GM21447 (cell line): ENCODE results near the gene ELP1.

Source experiments
- ATAC-seq: cut with Tn5 transposase; IDR thresholded peaks from one replicate; pipeline ENCODE4 v1.9.1; 2021; ENCODE audit not compliant: unreplicated experiment

ELP1 gene

DNA sequence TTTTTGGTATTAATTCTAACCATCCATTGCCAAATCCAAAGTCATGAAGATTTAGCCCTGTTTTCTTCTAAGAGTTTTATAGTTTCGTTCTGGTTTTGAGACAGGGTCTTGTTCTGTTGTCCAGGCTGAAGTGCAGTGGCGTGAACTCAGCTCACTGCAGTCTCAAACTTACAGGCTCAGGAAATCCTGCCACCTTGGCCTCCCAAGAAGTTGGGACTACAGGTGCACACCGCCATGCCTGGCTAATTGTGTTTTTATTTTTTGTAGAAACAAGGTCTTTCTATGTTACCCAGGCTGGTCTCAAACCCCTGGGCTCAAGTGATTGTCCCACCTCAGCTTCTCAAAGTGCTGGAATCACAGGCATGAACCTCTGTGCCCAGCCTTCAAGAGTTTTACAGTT is 50.8 kb downstream of the ELP1 start:
- ATAC-seq = no peak

DNA sequence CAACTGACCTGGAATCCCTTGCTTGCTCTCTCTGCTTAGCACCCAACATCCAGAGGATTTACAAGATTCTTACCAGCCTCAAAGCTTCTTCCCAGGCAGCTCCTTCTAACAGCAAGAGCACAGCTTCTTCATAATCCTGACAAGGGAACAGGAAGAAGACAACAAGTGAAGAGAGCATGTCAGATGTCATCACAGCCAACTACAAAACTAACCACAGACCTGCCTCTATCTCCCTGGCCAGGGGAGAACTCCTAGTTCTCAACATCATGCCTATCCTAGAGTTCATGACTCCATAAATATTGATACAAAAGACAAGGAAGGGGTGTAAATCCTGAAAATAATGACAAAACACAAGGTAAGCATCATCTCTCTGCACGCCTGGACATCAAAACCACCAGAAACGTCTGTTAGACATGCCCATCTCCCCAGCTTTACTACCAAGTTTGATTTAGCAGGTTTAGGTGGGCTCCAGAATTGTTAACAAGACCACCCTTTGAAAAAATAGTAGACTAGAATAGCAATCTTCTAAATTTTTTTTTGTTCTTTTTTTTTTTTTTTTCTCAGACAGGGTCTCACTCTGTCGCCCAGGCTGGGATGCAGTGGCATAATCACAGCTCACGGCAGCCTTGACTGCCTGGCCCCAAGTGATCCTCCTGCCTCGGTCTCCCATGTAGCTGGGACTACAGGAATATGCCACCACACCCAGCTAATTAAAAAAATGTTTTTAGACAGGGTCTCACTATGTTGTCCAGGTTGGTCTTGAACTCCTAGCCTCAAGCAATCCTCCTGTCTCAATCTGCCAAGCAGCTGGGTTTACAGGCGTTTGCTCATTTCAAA is 51.7 kb downstream of the ELP1 start:
- no peak for ATAC-seq

DNA sequence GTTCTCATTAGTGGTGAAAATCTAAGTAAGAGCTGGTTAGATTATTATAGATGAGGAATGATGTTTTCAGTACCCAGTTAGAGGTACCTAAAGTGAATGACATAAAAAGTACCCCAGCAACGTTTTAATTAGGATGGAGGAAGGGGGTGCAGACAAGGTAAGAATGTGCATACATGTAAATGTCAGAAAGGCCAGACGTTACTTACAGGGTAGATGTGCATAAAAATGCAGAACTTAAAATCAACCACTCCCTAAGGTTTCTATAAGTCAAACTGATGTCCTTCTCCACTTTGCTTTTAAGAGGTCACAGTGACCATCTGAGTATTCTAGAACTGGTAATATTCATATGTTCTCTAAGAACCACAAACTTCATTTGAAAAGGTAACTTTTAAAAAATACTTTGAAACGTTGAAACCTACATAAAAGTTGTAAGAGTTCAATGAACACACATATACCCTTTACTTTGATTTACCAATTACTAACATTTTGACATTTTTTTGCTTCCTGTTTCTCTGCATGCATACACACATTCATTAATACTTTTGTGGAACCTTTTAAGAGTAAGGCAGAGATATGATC is 53.1 kb downstream of the ELP1 start:
- no peak for ATAC-seq

DNA sequence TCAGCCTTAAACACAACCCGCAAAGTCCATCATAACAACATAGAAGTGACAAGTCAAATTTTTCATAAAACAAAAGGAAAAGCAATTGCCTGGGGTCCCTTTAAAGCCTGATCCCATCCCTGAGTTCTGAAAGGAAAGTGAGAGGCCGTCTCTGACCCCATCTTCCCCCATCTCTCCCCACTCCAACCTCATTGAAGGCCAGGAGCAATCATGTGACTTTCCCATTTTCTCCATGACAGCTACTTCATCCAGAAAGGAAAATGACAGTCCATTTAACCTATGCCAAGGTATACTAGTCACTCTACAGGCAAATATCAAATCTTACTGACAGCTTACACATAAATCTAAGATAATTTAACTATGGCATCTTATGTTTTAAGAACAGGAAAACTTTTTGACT is 56.4 kb downstream of the ELP1 start:
- ATAC-seq = no peak

DNA sequence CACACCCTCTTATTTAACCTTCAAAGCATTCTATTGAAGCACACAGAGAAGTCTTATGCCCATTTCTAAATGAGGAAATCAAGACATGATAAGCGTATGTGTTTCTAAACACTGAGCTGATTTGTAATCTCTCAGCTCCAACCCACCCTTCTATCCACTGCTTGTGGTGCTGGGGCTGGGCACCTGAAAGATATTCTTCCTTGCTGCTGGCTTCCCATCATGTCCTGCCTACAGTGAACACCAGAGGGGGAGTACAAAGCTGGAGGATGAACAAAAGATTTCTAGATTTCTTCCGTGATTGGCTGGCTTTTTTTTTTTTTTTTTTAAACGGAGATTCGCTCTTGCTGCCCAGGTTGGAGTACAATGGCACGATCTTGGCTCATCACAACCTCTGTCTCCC is 57.5 kb downstream of the ELP1 start:
- no peak for ATAC-seq

DNA sequence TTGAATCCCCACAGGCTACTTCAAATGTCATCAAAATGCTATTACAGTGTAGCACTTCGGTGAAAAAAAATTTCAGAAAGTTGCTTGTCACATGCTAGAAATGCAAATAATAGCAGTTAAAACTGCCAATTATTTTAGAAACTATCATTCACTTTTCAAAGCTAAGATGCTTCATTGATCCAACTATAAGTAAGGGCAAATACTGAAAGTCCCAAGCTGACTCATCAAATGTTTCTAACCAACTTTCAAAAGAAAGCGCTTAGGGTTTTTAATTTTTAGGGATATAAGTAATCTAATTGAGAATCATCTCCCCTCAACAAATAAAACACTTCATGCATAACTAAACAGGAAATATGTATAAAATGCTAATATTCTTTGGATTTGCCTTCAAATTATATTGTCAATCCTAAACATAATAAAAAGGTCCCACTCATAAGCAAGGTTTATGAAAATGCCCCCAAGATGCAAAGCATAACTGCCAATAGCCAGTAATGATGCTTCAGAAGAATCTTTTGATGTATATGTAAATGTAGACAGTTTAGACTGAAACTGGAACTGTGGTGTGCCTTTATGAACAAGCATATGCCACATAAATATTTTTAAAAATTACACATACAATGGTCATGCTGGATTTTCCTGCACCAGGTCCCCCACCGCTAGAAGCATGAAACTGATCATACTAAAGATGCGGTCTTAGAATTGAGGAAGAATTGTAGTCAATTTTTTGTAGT is 59.7 kb downstream of the ELP1 start:
- ATAC-seq = no peak

DNA sequence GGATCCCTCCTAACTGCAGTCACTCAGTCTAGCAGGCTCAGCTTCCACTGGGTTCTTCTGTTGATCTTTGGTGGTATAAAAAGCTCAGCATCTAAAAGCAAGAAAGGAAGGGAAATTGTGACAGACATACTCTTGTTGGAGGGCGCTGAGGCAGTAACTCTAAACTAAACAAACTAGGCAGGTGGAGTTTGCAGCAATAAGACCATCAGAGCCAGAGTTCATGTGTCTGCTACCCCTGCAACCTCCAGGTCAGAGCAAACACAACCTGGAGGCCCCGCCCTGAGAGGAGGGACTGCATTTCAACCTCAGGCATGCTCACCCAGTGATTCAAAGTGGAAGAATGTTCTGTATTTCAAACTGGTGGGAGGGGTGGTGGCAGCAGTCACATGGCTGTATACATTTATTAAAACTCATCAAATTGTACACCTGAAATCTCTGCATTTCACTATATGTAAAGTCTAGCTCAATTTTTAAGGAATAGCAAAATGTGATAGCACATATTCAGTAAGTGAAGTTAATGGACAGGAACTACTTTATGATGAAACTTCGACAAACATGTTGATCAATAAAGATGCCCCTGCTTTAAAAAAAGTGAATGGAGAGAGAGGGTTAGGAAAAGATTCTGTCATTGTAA is 64.7 kb downstream of the ELP1 start:
- no peak for ATAC-seq

DNA sequence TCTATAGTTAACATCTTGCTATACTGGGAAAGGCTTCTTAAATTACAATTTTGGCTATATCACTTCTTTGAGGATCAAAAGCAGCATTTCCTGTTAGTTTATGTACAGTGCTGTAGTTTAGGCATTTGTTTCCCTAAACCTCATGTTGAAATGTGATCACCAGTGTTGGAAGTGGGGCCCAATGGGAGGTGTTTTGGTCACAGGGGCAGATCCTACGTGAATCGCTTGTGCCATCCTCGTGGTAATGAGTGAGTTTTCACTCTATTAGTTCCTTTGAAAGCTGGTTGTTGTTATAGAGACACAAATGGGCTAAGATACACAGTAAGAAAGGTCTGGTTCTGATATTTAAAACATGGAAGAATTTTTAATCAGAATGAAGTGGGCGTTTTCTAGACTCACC is 66.1 kb downstream of the ELP1 start:
- ATAC-seq = no peak

DNA sequence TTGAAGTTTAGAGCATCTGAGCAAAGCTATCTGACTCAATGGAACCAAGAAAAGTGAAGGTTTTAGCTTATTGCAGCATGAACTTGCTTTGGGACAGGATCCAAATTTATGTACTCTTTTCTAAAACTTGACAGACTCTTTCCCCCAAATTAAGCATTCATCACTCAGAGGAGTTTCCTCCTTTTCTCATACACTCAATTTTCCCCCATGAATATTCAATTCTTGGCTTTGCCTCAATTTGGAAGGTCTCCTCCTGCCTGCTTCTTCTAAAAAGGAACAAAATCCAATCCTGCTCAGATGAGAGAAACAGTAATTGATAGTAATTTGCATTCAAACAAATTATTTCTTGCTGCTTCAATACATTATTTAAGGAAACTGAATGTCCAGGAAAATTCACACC is 66.8 kb downstream of the ELP1 start:
- no peak for ATAC-seq

DNA sequence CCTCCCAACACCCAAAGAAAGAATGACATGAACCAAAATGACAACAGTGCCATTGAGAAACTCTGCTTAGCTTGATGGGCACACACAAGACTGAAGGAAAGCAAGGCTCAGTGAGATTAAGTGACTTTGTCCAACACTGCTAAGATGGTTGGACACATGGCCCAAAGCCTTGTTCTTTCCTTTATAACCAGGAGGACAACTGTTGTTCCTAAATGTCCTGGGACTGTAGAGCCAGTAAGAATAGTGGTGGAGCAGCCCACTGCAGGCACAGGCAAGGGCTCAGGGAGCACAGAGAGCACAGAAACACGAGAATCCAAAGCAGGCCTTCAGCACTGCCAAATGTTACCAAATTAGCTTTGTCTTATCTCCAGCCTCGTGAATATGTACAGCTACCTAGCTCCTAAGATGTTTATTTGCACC is 67.9 kb downstream of the ELP1 start:
- ATAC-seq = no peak

DNA sequence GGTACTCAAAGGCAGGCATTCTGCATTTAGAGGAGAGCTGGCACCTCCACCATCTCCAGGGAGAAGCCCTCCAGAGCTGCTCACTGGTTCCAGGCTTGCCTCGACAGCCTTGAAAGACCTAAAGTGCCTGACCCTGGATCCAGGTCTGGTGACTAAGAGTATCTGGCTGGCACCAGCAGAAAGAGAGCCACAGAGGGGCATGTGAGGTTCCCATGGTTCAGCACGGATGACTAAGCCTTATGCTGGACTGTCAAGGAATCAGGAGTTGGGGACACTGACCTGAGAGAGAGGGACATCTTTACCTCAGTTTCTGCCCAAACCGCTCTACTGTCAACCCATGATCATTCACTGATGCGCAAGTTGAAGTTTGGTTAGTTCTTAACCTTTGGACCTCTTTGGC is 68.9 kb downstream of the ELP1 start:
- no peak for ATAC-seq

DNA sequence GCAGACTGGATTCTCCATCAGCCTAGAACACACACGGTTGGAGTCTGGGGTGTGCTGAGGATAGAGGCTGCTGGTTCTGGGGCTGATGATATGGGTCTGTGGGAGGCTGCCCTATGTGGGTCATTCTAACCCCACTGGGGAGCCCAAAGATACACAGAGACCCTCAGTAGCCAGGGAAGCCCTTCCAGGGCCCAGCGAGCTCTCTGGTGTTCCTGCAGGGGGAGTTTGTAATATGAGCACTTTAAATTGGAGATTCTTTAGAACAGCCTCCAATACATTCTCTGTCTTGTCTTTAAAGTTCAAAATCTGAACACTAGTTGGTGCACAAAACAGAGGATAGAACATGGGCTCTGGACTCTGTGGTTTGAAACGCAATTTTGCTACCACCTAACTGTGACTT is 69.5 kb downstream of the ELP1 start:
- ATAC-seq = no peak

DNA sequence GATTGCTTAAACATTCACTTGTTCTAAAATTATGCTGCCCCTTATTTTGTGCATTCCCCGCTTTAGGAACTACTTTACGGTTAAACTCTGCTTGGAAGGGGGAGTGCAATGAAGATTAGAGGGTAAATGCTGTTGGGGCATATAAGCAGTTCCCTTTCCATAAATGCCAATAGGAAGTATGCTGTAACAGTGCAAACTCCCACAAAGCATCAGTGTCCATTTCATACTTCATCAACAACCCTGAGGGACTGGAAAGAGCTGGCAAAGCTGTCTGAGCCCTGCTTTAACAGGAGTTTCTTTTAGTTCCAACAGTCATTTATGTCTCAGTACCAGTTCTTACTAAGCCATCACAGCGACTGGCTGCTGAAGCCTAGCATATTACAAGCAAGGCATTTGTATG is 70.0 kb downstream of the ELP1 start:
- no peak for ATAC-seq

DNA sequence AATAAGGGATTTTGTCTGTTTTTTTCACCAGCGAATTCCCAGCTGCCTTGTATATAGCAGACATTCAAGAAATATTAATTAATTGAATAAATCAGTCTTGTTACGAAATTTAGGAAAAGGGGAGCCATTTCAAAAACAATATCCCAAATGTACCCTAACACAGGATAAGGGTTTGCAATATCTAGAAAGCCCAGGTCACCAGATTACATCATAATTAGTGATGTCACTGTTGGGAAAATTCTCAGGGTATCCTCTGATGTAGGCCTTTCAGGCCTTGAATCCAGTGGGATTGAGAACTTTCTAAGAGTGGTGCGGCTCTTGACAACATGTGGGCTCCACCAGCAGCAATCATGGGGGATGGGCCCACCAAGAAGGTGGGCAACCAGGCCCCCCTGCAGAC is 71.9 kb downstream of the ELP1 start, which contains the start of gene ACTL7A:
Gene ACTL7A (plus strand): TSS at position 270 of the 400 bp plus-strand sequence. CDS start 57 bp downstream, at position 327.
- ATAC-seq = no peak

DNA sequence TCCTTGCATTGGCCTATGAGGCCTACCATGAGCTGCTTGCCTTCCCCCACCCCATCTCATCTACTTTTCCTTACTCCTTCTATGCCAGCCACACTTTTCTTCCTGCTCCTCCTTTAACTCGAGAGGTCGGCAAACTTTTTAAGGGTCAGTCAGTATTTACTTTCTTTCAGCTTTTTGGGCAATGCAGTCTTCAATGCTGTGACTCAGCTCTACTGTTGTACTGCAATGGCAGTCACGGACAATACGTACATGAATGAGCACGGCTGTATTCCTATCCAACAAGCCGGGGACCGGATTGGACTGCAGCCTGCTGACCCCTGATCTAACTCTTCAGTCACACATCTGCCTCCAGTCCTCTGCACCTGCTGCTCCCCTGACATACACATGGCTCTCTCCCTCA is 72.5 kb downstream of the ELP1 start:
- no peak for ATAC-seq

DNA sequence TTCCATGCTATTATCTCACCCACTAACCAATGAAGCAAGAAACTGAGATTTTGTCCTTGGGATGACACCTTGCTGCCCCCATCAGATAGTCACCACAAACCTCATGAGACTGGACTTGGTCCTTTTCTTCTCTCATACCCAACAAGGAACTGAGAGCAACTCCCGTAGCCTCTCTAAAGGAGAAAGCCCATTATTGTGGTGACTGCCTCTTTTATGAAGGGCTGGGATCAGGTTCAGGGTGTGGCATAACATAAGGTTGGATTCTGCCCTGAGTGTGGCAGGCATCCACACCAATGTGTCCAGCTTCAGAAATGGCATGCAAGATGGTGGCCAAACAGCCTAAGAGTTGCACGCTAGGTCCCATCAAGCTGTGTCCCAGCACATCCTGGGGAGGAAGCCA is 73.2 kb downstream of the ELP1 start:
- ATAC-seq = no peak

DNA sequence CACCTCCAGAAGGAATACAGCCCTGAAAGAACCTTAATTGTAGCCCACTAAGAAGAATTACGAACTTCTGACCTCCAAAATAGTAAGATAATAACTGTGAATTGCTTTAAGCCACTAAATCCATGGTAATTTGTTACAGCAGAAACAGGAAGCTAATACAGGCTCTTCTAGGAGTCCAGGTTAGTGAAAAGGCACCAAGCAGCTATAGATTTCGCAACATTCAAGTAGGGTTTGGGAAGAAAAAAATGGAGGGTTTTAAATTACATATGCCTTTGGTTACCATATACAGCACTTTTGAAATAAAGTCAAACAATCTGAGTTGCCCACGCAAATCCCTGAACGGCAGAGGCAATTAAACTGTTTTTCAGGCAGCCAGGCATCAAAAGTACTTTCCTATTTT is 73.6 kb downstream of the ELP1 start:
- no peak for ATAC-seq

DNA sequence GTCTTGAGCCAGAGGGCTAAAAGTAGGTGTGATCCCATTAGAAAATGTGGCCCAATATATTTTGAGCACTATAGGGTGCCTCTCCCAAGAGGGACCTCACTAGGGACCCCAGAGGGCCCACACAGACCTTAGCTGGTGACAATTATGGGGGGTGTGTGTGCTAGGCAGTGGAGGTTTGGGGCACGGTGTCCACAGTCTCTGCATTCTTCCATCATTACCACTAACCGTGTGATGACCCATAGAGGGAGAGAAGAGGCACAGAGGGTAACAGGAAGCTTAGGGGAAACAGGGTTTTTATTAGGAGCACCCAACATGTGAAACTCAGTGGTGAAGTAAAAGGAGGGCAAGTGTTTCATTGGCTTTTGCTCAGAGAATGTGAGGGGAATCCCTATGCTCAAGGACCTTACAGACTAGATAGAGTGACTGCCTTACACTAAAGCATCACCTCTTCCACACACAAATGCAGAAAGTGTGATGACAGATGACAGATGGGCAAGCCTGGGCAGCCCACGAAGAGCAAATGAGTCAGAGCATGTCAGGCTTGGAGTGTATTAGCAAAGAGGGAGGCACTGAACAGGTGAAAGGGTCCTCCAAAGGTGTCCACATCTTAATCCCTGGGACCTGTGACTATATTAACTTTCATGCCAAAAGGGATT is 74.3 kb downstream of the ELP1 start:
- ATAC-seq = no peak

DNA sequence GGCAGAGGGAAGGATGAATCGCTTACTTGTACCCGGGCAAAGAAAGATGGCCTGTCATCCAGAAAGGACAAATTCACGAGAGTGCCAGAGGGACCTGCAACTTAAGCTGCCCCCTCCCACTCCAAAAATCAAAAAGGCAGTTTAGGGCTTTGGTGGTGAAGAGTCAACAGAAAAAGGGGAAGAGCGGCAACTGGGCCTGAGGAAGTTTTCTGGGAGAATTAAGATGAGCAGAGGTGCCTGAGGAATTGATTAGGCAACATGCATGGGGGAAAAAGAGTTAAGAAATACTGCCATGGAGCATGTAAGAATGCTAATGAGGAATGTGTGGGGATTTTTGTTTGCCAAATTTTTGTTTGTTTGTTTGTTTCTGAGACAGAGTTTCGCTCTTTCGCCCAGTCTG is 76.4 kb downstream of the ELP1 start:
- ATAC-seq = no peak

DNA sequence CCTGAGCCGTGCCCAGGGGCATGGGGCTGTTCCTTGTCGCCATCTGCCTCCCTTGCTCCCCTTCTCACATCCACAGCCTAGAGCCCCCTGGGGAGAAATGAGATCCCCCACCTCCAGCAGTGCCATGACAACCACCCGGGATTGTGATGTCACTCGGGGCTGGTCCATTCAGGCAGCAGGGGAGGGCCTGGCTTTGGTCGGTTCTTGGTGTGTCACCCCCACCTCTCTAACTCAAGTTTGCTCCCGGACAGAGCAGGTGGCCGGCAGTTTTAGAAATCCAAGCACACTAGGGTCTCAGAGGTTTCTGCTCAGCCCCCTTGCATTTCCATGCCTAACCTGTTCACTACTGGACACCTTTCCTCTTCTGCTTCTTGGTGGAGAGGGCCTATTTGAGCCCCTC is 78.0 kb downstream of the ELP1 start, which contains the start of gene ACTL7B:
Gene ACTL7B (minus strand): TSS at position 99 of the 400 bp plus-strand sequence. CDS start 56 bp downstream, at position 43.
- ATAC-seq = no peak

DNA sequence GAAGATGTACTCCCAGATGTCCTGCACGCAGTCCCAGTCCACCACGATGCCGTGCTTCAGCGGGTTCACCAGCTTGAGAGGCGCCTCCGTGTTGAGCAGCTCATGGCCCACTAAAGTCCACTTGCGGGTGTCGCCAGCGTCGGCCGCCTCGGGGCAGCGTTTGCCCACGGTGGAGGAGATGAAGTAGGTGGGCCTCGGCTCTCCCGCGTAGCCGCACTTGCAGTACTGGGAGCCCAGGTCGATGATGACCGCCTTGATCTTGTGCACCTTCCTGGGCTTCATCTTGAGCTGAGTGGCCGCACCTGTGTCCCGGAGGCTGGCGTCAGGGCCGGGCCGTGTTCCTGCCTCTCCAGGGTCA is 78.4 kb downstream of the ELP1 start:
- ATAC-seq = no peak
